Right renal cortex interstitium (tissue), 3 donors: Measurements from ENCODE around the gene USP12. TPM values are rescaled to one million over a fixed set of nuclear protein-coding genes. Genes with fewer than 3 reads are reported as not detected.
"Not testable (repeated sequence)": the region's sequence is repeated elsewhere in the genome, so short reads cannot be mapped to it uniquely, and the experiment has no call there.

Experiments used
- DNase-seq, 3 donors: peaks; one replicate each; pipeline ENCODE4 v3.0.0-alpha.2; 2013; ENCODE audit warnings: low read depth in 3 of 3, low spot score in 2 of 3
- polyA plus RNA-seq, 3 donors: library from polyadenylated mRNA; unstranded; fragments of 120-200 nt; gene quantifications; one replicate each; pipeline ENCODE4 v1.2.1, GENCODE V29; 2013; ENCODE audit not compliant: insufficient read length in 3 of 3

USP12 gene
- polyA plus RNA-seq, 3 donors, result 32.2 to 36.9 (median 35.5) TPM

GRCh38 chr13:27158335-27158734 lies 13.3 kb downstream of the USP12 start:
- DNase-seq, result no peak

- no peak for DNase-seq
Observed at GRCh38 chr13:27151798-27152599, 19.6 kb downstream of the USP12 start.

GRCh38 chr13:27149702-27150101 lies 21.9 kb downstream of the USP12 start:
- DNase-seq, result no peak

GRCh38 chr13:27148900-27149299 lies 22.7 kb downstream of the USP12 start:
- DNase-seq, result no peak

GRCh38 chr13:27147530-27148170 lies 24.0 kb downstream of the USP12 start:
- no peak for DNase-seq

- no peak for DNase-seq
Observed at GRCh38 chr13:27141746-27142145, 29.9 kb downstream of the USP12 start.

- not testable (repeated sequence) for DNase-seq
Observed at GRCh38 chr13:27141159-27141558, 30.5 kb downstream of the USP12 start.

GRCh38 chr13:27140060-27140459 lies 31.6 kb downstream of the USP12 start:
- no peak for DNase-seq

- DNase-seq, result no peak
Observed at GRCh38 chr13:27139565-27139964, 32.0 kb downstream of the USP12 start.

GRCh38 chr13:27138457-27139093 lies 33.0 kb downstream of the USP12 start:
- DNase-seq, result no peak

- DNase-seq, result no peak
Observed at GRCh38 chr13:27137759-27138158, 33.9 kb downstream of the USP12 start.

GRCh38 chr13:27135023-27135422 lies 36.6 kb downstream of the USP12 start:
- DNase-seq, result no peak

- DNase-seq, result no peak
Observed at GRCh38 chr13:27133889-27134288, 37.7 kb downstream of the USP12 start.

GRCh38 chr13:27132538-27132937 lies 39.1 kb downstream of the USP12 start:
- DNase-seq, result no peak

GRCh38 chr13:27131906-27132305 lies 39.7 kb downstream of the USP12 start:
- DNase-seq, result no peak

GRCh38 chr13:27130979-27131623 lies 40.5 kb downstream of the USP12 start:
- no peak for DNase-seq

- no peak for DNase-seq
Observed at GRCh38 chr13:27130223-27130978, 41.2 kb downstream of the USP12 start.

GRCh38 chr13:27128825-27129627 lies 42.6 kb downstream of the USP12 start:
- no peak for DNase-seq

- no peak for DNase-seq
Observed at GRCh38 chr13:27126859-27127258, 44.8 kb downstream of the USP12 start.
